HAP-1 (cell line): Measurements from ENCODE around the gene ADH4.
"Not testable (repeated sequence)": the region's sequence is repeated elsewhere in the genome, so short reads cannot be mapped to it uniquely, and the experiment has no call there.

Source experiments
- DNase-seq, 2 experiments: peaks; one replicate each; pipeline ENCODE4 v3.0.0-alpha.2; 2016 to 2020; ENCODE audit warnings: low spot score in 2 of 2
- H3K27me3 ChIP-seq: fragments of 250-450 bp; sonication (Bioruptor Pico); 2 replicates; pipeline ENCODE4 v1.5.1; 2020; ENCODE audit warnings: low read depth, mild to moderate bottlenecking, moderate library complexity
- H3K36me3 ChIP-seq: fragments of 250-450 bp; sonication (Bioruptor Pico); replicated peaks from 2 replicates; pipeline ENCODE4 v1.5.1; 2020; ENCODE audit warnings: mild to moderate bottlenecking
- H3K4me1 ChIP-seq: fragments of 250-450 bp; sonication (Bioruptor Pico); 2 replicates; pipeline ENCODE4 v1.5.1; 2020; ENCODE audit warnings: mild to moderate bottlenecking
- H3K4me3 ChIP-seq: fragments of 250-450 bp; sonication (Bioruptor Pico); 2 replicates; pipeline ENCODE4 v1.5.1; 2020; ENCODE audit warnings: mild to moderate bottlenecking, moderate library complexity
- H3K9me3 ChIP-seq: fragments of 250-450 bp; sonication (Bioruptor Pico); 2 replicates; pipeline ENCODE4 v1.5.1; 2020; ENCODE audit warnings: mild to moderate bottlenecking, moderate library complexity
- in situ Hi-C: fragments of 300-500 bp; cut with MboI; formaldehyde crosslinking; loops from 3 replicates; pipeline ENCODE4 v1.14.3; 2020; ENCODE audit warnings: low sequenced_read_pairs, inconsistent platforms, mixed read lengths

The ADH4 gene

DNA sequence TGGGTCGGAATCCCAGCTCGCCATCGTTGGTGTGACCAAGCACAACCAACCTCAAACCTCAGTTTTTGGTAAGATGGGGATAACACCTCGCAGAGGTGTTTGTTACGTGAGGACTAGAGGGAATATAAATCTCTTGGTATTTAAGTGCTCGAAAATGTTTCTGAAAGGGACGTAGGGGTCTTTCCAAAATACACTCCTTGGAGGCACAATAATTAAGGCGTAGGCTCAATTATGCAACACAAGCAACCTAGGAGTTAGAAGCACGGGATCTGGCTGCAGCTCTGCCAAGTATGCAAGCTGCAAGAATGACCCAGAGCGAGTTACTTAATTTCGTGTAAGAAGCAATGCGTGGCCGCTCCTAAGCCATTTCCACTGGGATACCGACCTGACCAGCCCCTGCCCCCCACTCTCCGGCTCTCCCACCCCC, 56.1 kb downstream of the ADH4 start:
- in situ Hi-C loops: no loop called here
- peak; percentile 35 to 47 for DNase-seq
- peaks cover 20% of the 10 kb centered on the region for H3K4me1 ChIP-seq

DNA sequence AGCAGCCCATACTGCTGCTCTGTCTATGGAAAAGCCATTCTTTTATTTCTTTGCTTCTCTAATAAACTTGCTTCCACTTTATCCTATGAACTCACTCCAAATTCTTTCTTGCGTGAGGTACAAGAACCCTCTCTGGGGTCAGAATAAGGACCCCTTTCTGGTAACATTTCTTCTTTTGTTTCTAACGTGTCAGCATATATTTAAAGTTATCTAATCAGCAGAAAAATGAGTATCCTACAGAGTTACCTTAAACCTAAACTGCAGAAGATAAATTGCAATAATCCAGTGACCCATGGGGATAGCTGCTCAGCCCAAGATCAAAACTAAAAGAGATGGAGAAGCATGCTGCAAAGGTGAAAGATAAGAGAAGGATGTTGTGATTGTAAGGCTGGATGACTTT, 59.5 kb downstream of the ADH4 start:
- H3K4me3 ChIP-seq: no peak overlapping the region
- H3K27me3 ChIP-seq: no peaks in the 10 kb centered on the region
- DNase-seq: no peak
- in situ Hi-C loops: no loop called here
- peaks cover 58% of the 10 kb centered on the region for H3K36me3 ChIP-seq
- 0 out of 2 replicates have a peak, but pooled peaks cover 2% of the 10 kb centered on the region for H3K9me3 ChIP-seq
- peaks cover 3% of the 10 kb centered on the region for H3K4me1 ChIP-seq

More for the DNA sequence above, 56.1 kb downstream of the ADH4 start:
- H3K4me3 ChIP-seq: peak overlapping the region; percentile 91
- peaks cover 28% of the 10 kb centered on the region for H3K36me3 ChIP-seq
- no peaks in the 10 kb centered on the region for H3K27me3 ChIP-seq
- H3K9me3 ChIP-seq: 0 out of 2 replicates have a peak, but pooled peaks cover 2% of the 10 kb centered on the region

- H3K9me3 ChIP-seq: no peaks in the 10 kb centered on the region
- DNase-seq: no peak
- in situ Hi-C loops: no loop called here
- peaks cover 75% of the 10 kb centered on the region for H3K36me3 ChIP-seq
- no peak overlapping the region for H3K4me3 ChIP-seq
- H3K27me3 ChIP-seq: no peaks in the 10 kb centered on the region
- H3K4me1 ChIP-seq: no peaks in the 10 kb centered on the region
Observed at GRCh38 chr4:99082192-99082591, 61.9 kb downstream of the ADH4 start.

DNA sequence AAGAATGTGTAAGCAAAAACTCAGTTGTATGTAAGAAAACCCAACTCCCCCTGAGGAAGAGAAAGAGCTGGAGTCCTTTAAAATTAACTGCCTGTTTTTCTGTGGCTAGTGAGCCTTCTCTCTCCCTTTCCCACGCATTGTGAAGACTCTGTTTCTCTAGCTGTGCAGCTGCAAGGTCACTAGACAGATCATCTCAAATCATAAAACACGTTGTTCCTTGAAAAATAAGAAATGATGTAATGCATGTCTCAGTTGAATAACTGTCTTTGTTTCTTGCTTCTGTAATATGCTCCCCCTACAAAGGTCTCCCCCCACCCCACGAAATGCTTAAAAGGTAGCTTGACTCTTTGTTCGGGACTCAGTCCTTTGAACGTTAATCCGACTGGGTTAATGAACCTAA, 63.2 kb downstream of the ADH4 start:
- H3K4me1 ChIP-seq, H3K9me3 ChIP-seq, H3K27me3 ChIP-seq, in situ Hi-C loops, DNase-seq, H3K4me3 ChIP-seq: not testable (repeated sequence)
- H3K36me3 ChIP-seq: peaks cover 82% of the 10 kb centered on the region

DNA sequence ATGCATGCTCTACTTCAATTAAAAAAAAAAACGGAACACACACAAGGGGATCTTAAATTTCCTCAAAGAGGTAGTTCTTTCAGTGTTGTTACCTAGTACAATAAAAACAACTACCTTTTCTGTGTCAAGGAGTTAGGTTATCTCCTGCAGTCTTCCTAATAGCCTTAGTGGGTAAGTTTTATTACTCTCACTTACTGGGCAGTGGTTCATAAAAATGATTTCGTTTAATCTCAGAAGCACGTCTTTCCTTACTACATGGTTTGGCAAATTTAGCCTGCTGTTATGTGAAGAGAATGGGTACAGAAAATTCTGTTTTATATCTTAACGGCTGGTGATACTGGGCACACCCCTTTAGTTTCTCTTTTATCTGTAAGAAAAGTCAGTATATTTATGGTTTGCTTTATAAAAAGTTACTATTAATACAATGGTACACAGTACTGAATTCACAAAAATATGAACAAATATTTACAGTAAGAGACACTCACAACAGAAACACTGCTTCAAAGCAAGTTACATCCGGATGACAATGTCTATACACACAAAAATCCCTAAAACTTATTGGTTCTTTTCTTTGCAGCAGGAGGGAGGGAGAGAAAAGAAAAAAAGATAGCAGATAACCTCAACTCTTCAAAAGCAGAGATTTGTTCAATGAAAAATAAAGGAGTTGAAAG, 64.3 kb downstream of the ADH4 start:
- Histone ChIP-seq H3K9me3 (no peaks in the 10 kb centered on the region), H3K4me1 (no peaks in the 10 kb centered on the region), H3K4me3 (no peak overlapping the region), H3K36me3 (peaks cover 82% of the 10 kb centered on the region), H3K27me3 (no peaks in the 10 kb centered on the region)
- no peak for DNase-seq
- in situ Hi-C loops: no loop called here

- H3K4me3 ChIP-seq: no peak overlapping the region
- peaks cover 82% of the 10 kb centered on the region for H3K36me3 ChIP-seq
- in situ Hi-C loops: no loop called here
- H3K4me1 ChIP-seq: no peaks in the 10 kb centered on the region
- no peaks in the 10 kb centered on the region for H3K9me3 ChIP-seq
- DNase-seq: no peak
- no peaks in the 10 kb centered on the region for H3K27me3 ChIP-seq
Observed at GRCh38 chr4:99078931-99079624, 65.0 kb downstream of the ADH4 start.

DNA sequence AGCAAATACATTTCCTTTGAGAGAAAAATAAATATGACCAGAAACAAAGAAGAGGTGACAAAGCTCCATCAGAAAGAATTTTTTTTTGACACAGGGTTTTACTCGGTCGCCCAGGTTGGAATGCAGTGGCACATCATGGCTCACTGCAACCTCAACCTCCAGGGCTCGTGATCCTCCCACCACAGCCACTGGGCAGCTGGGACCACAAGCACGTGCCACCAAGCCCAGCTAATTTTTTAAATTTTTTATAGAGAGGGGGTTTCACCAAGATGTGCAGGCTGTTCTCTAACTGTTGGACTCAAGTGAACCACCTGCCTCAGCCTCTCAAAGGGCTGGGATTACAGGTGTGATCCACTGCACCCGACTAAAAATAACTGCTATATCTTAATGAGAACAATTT, 65.8 kb downstream of the ADH4 start:
- Histone ChIP-seq H3K27me3 (no peaks in the 10 kb centered on the region), H3K9me3 (no peaks in the 10 kb centered on the region), H3K4me3 (no peak overlapping the region), H3K4me1 (no peaks in the 10 kb centered on the region), H3K36me3 (peaks cover 84% of the 10 kb centered on the region)
- DNase-seq: no peak
- in situ Hi-C loops: no loop called here

DNA sequence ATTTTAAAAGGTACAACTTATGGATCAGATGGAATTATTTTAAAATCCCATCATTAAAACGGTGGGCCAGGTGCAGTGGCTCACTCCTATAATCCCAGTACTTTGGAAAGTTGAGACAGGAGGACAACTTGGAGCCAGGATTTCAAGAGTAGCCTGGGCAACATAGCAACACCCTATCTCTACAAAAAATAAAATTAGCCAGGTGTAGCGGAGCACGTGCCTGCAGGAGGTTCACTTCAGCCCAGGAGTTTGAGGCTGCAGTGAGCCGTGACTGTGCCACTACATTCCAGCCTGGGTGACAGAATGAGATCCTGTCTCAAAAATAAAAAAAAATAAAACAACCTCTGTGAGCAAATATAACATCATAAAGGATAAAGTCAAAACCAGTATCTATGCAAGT, 66.9 kb downstream of the ADH4 start:
- H3K36me3 ChIP-seq: peaks cover 85% of the 10 kb centered on the region
- H3K4me3 ChIP-seq: no peak overlapping the region
- H3K9me3 ChIP-seq: no peaks in the 10 kb centered on the region
- in situ Hi-C loops: no loop called here
- no peaks in the 10 kb centered on the region for H3K4me1 ChIP-seq
- no peaks in the 10 kb centered on the region for H3K27me3 ChIP-seq
- DNase-seq: no peak

DNA sequence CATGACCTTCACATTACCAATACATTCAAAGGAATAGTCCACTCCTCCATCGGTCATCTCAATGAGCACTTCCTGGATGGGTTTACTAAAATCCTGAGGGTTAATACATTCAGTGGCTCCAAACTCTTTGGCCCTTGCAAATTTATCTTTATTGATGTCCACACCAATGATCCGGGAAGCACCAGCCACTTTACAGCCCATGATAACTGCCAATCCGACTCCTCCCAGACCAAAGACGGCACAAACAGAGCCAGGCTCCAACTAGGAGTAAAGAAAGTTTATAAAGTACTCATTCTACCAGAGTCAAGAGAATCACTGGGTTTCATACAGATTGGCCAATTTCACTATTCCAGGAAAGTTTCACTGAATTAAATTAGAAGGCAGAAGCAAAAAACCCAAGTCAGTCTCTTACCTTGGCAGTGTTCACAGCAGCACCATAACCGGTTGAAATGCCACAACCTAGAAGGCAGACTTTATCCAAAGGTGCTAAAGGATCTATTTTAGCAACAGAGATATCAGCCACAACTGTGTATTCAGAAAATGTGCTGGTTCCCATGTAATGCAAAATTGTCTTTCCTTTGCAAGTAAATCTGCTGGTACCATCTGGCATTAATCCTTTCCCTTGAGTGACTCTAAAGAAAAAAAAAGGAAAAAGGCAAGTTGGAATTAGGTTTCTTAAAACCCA, 67.7 kb downstream of the ADH4 start:
- no peaks in the 10 kb centered on the region for H3K9me3 ChIP-seq
- no peak for DNase-seq
- no peaks in the 10 kb centered on the region for H3K4me1 ChIP-seq
- no peak overlapping the region for H3K4me3 ChIP-seq
- in situ Hi-C loops: no loop called here
- H3K36me3 ChIP-seq: peaks cover 85% of the 10 kb centered on the region
- H3K27me3 ChIP-seq: no peaks in the 10 kb centered on the region

DNA sequence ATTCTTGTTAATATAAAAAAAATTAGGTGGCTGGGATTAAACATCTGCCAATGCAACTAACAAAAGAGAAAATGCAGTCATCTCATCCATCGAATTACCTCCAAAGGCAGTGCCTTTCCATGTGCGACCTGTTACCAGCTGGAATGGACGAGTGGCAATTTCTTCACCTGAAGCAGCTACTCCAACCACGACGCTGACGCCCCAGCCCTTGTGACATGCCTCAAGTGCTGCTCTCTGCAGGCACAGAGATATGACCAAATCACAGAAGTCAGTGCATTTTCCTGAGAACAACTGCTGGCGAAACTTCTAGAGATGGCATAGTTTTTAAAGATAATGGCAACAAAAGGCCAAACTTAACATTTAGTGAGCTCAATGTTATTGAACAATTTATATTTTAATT, 69.3 kb downstream of the ADH4 start:
- in situ Hi-C loops: loop anchor here (25.0 kb wide), 1 partner anchor 338 kb away; no protein-coding TSS in a partner anchor
- H3K36me3 ChIP-seq: peaks cover 72% of the 10 kb centered on the region
- DNase-seq: no peak
- H3K4me3 ChIP-seq: no peak overlapping the region
- no peaks in the 10 kb centered on the region for H3K27me3 ChIP-seq
- H3K4me1 ChIP-seq: no peaks in the 10 kb centered on the region
- H3K9me3 ChIP-seq: no peaks in the 10 kb centered on the region
